NT2/D1 (cell line): ENCODE results near the gene TM9SF1.

Source experiments
- YY1 ChIP-seq: IDR thresholded peaks from 2 replicates; pipeline ENCODE4 v1.6.1; 2011; ENCODE audit not compliant: insufficient read length, insufficient read depth
- ZNF274 ChIP-seq: IDR thresholded peaks from 2 replicates; pipeline ENCODE4 v1.6.1; 2011; ENCODE audit warnings: mild to moderate bottlenecking, low read depth, low read length

GRCh38 chr14:24160850-24161804 lies 34.1 kb downstream of the TM9SF1 start, which contains the start of gene IRF9:
- no peak for TF ChIP-seq YY1
- TF ChIP-seq ZNF274: no peak
